ENCODE data around the gene C3orf49. TPM values are rescaled to one million over a fixed set of nuclear protein-coding genes. Genes with fewer than 3 reads are reported as not detected.
A peak's percentile ranks its signal among the peaks of the same experiment; 100 is the strongest.

C3orf49 gene
- total and polyA plus RNA-seq, 2 of the 13 experiments (the other 11 are each of a cell fraction or from before 2014, with no cell fraction given) = not detected

DNA sequence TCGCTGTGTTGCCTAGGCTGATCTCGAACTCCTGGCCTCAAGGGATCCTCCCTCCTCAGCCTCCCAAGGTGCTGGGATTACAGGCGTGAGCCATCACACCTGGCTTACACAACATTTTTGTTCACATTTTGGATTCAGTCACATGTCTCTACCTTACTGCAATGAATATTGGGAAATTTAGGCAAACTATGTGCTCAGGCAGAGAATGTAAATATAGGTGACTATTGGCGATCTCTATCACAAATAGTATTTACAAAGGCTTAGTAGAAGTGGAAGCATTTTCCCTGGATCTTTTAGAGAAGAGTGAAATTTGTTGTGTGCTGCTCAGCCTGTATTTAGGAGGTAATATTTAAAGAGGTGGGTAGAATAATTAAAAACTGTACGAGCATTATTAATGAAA is 72.4 kb downstream of the C3orf49 start (continued):
- TF ChIP-seq ZNF879 (CRISPR knock-in tag; IDR thresholded peaks at IDR 0.05) (no peak), SOX13 (IDR thresholded peaks at IDR 0.05) (no peak), SOX13 (CRISPR knock-in tag; conservative IDR thresholded peaks at IDR 0.05 in 1 of 2, IDR thresholded peaks at IDR 0.05 in 1 of 2) (peak in 1 of 2 experiments; percentile 10; a peak in 1 of 4 replicates), CEBPB (IDR thresholded peaks at IDR 0.05; ENCODE audit: borderline replicate concordance, low read depth, low read length) (peak; percentile 81), ZNF589 (CRISPR knock-in tag; conservative IDR thresholded peaks at IDR 0.05) (no peak), SP4 (CRISPR knock-in tag; IDR thresholded peaks at IDR 0.05) (no peak), ZNF10 (CRISPR knock-in tag; IDR thresholded peaks at IDR 0.05; ENCODE audit: borderline replicate concordance, low read depth) (no peak), ZNF749 (CRISPR knock-in tag; IDR thresholded peaks at IDR 0.05; ENCODE audit: borderline replicate concordance) (no peak), JARID2 (CRISPR knock-in tag; IDR thresholded peaks at IDR 0.05; ENCODE audit: insufficient replicate concordance) (no peak), RCOR2 (CRISPR knock-in tag; IDR thresholded peaks at IDR 0.05) (no peak), ZNF468 (CRISPR knock-in tag; IDR thresholded peaks at IDR 0.05) (no peak), LCORL (IDR thresholded peaks at IDR 0.05) (0 out of 2 replicates have a peak, but pooled peaks have one; percentile 29), LCORL (CRISPR knock-in tag; IDR thresholded peaks at IDR 0.05) (no peak), KDM3A (CRISPR knock-in tag; IDR thresholded peaks at IDR 0.05; ENCODE audit: low read depth) (no peak)
- TF ChIP-seq, protein P1, sequence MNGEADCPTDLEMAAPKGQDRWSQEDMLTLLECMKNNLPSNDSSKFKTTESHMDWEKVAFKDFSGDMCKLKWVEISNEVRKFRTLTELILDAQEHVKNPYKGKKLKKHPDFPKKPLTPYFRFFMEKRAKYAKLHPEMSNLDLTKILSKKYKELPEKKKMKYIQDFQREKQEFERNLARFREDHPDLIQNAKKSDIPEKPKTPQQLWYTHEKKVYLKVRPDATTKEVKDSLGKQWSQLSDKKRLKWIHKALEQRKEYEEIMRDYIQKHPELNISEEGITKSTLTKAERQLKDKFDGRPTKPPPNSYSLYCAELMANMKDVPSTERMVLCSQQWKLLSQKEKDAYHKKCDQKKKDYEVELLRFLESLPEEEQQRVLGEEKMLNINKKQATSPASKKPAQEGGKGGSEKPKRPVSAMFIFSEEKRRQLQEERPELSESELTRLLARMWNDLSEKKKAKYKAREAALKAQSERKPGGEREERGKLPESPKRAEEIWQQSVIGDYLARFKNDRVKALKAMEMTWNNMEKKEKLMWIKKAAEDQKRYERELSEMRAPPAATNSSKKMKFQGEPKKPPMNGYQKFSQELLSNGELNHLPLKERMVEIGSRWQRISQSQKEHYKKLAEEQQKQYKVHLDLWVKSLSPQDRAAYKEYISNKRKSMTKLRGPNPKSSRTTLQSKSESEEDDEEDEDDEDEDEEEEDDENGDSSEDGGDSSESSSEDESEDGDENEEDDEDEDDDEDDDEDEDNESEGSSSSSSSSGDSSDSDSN (CRISPR knock-in tag; IDR thresholded peaks at IDR 0.05) = no peak

Data from HepG2 (cell line).